ENCODE results near the gene TMX2. TPM values are rescaled to one million over a fixed set of nuclear protein-coding genes. Genes with fewer than 3 reads are reported as not detected.
"Not testable (repeated sequence)": the region's sequence is repeated elsewhere in the genome, so short reads cannot be mapped to it uniquely, and the experiment has no call there.

The TMX2 gene
- total RNA-seq, 4 donors from 2014 or later = 85.3 to 127 (median 92.4) TPM

GRCh38 chr11:57699813-57700212, 12.6 kb upstream of the TMX2 start:
- Histone ChIP-seq H3K9me3 (no peaks in the 10 kb centered on the region), H3K27me3 (no peaks in the 10 kb centered on the region), H3K36me3 (peaks cover 54 to 64% of the 10 kb centered on the region in 2 donors), H3K4me1 (peaks cover 10 to 16% of the 10 kb centered on the region in 2 donors), H3K27ac (no peak overlapping the region), H3K4me3 (replicated peaks in 1 of 3) (no peak overlapping the region)
- DNase-seq = no peak
- intact Hi-C loops (cut with DNase I) = no loop called here
- TF ChIP-seq CTCF (IDR thresholded peaks at IDR 0.05) (no peak), POLR2A (IDR thresholded peaks at IDR 0.05) (no peak)
- WGBS, 2 donors = 88 to 91% methylated on average over 10 of the region's 10 CpGs

- Histone ChIP-seq H3K27ac (peak overlapping the region in 1 of 3 donors; percentile 9), H3K4me1 (peaks cover 10 to 22% of the 10 kb centered on the region in 2 donors), H3K4me3 (replicated peaks in 1 of 3) (no peak overlapping the region), H3K36me3 (peaks cover 48 to 59% of the 10 kb centered on the region in 2 donors), H3K9me3 (no peaks in the 10 kb centered on the region), H3K27me3 (no peaks in the 10 kb centered on the region)
- WGBS, 2 donors = 81 to 84% methylated on average over 3 of the region's 3 CpGs
- intact Hi-C loops (cut with DNase I) = no loop called here
- TF ChIP-seq CTCF (IDR thresholded peaks at IDR 0.05) (no peak), POLR2A (IDR thresholded peaks at IDR 0.05) (no peak)
- DNase-seq = no peak
These were observed 12.0 kb upstream of the TMX2 start for GRCh38 chr11:57700425-57700824.

- intact Hi-C loops (cut with DNase I) = no loop called here
- H3K4me3 ChIP-seq (replicated peaks in 1 of 3) = no peak overlapping the region
- peaks cover 24 to 30% of the 10 kb centered on the region in 2 donors for H3K36me3 ChIP-seq
- TF ChIP-seq POLR2A (IDR thresholded peaks at IDR 0.05) (peak in 1 of 2 donors; percentile 33), CTCF (IDR thresholded peaks at IDR 0.05) (no peak)
- peak; percentile 62 to 68 for DNase-seq
- 29 to 36% methylated on average over 4 of the region's 4 CpGs for WGBS, 2 donors
- peaks cover 10 to 23% of the 10 kb centered on the region in 2 donors for H3K4me1 ChIP-seq
- no peaks in the 10 kb centered on the region for H3K27me3 ChIP-seq
- H3K9me3 ChIP-seq = no peaks in the 10 kb centered on the region
- H3K27ac ChIP-seq = peak overlapping the region; percentile 71 to 77 (median 72)
These were observed 9.1 kb upstream of the TMX2 start for GRCh38 chr11:57703341-57703740.

GRCh38 chr11:57704932-57705331, 7.5 kb upstream of the TMX2 start:
- Histone ChIP-seq H3K9me3 (no peaks in the 10 kb centered on the region), H3K27me3 (no peaks in the 10 kb centered on the region), H3K27ac (peak overlapping the region in 1 of 3 donors; percentile 42), H3K36me3 (peaks cover 9 to 14% of the 10 kb centered on the region in 2 donors), H3K4me3 (replicated peaks in 1 of 3) (no peak overlapping the region), H3K4me1 (peaks cover 10 to 23% of the 10 kb centered on the region in 2 donors)
- no peak for DNase-seq
- intact Hi-C loops (cut with DNase I) = no loop called here
- TF ChIP-seq POLR2A (IDR thresholded peaks at IDR 0.05) = no peak
- 93 to 95% methylated on average over 6 of the region's 6 CpGs for WGBS, 2 donors

- Histone ChIP-seq H3K36me3 (peaks cover 4 to 11% of the 10 kb centered on the region in 2 donors), H3K27ac (peak overlapping the region in 1 of 3 donors; percentile 42), H3K4me1 (peaks cover 10 to 23% of the 10 kb centered on the region in 2 donors)
- H3K9me3 ChIP-seq; H3K27me3 ChIP-seq; DNase-seq; H3K4me3 ChIP-seq (replicated peaks in 1 of 3); intact Hi-C loops (cut with DNase I): not testable (repeated sequence)
- WGBS, 2 donors = 69 to 83% methylated on average over 8 of the region's 8 CpGs
These were observed 7.0 kb upstream of the TMX2 start for GRCh38 chr11:57705432-57705831.

GRCh38 chr11:57709802-57710367, 2.5 kb upstream of the TMX2 start:
- intact Hi-C loops (cut with DNase I) = loop anchor here (5.0 kb wide), 1 partner anchor 33 kb away; no protein-coding TSS in a partner anchor
- H3K4me3 ChIP-seq (replicated peaks in 1 of 3) = no peak overlapping the region
- peaks cover 21 to 29% of the 10 kb centered on the region in 2 donors for H3K4me1 ChIP-seq

More at GRCh38 chr11:57709802-57710367, 2.5 kb upstream of the TMX2 start:
- DNase-seq = no peak
- Histone ChIP-seq H3K9me3 (no peaks in the 10 kb centered on the region), H3K27me3 (no peaks in the 10 kb centered on the region), H3K36me3 (peaks cover 0 to under 1% of the 10 kb centered on the region in 2 donors), H3K27ac (no peak overlapping the region)
- TF ChIP-seq POLR2A (IDR thresholded peaks at IDR 0.05) = no peak
- no peak for TF ChIP-seq CTCF (IDR thresholded peaks at IDR 0.05)
- WGBS, 2 donors = 96 to 97% methylated on average over 5 of the region's 5 CpGs
